KBM-7 (cell line): ENCODE results near the gene GTF2A1L.
"Not testable (repeated sequence)": the region's sequence is repeated elsewhere in the genome, so short reads cannot be mapped to it uniquely, and the experiment has no call there.

ENCODE experiments used
- DNase-seq: peaks from one replicate; pipeline ENCODE4 v3.0.0-alpha.2; 2015
- in situ Hi-C: fragments of 300-500 bp; cut with MboI; formaldehyde crosslinking; loops from 2 replicates; pipeline ENCODE4 v1.14.3; 2020; ENCODE audit warnings: low sequenced_read_pairs, low pct_unique_long_range_greater_than_20kb, mixed read lengths

GTF2A1L gene

DNA sequence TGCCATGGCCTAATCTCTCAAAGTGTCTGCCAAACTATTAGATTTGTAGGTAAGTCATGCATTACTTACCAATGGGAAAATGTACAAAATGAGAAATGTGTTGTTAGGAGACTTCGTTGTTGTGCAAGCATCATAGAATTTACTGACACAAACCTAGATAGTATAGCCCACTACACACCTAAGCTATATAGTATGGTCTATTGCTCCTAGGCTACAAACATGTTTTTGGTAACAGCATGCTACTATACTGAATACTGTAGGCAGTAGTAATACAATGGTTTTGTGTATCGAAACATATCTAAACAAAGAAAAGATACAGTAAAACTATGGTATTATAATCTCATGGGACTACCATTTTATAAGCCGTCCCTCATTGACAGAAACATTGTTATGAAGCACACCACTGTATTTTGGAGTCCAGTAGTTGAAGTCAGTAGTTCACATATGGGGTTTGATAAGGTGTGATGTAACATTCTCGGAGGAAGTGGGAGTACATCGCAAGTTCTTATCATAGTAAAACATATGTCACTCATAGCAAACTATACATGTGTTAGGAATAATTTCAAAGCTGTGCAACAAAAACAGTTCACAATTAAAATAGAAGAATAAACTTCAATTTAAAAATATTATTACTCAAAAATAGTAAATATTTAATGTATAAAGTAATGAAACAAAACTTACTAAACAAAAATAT, 12.0 kb upstream of the GTF2A1L start:
- in situ Hi-C loops, result no loop called here
- DNase-seq, result peak; percentile 46

DNA sequence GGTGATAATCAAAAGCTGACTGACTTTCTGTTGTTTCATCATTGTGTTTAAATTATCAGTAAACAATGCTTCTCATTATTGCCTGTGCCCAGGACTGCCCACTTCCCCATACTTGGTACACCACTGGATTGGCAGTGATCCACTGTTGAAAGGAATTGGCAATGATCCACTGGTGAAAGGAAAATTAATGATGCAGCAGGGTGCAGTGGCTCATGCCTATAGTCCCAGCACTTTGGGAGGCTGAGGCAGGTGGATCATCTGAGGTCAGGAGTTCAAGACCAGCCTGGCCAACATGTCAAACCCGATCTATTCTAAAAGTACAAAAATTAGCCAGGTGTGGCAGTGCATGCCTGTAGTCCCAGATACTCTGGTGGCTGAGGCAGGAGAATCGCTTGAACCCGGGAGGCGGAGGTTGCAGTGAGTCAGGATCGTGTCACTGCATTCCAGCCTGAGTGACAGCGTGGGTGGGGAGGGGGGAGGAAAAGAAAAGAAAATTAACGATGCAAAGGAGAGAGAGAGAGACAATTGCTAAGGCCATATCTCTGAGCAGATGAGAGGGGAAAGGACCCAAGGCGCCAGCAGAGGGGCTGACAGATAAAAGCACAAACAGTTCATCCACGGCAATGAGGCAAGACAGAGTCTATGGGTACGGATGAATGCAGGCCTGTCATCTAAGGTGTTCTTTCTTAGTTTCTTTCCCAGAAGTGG, 10.2 kb upstream of the GTF2A1L start:
- in situ Hi-C loops, result no loop called here
- no peak for DNase-seq

DNA sequence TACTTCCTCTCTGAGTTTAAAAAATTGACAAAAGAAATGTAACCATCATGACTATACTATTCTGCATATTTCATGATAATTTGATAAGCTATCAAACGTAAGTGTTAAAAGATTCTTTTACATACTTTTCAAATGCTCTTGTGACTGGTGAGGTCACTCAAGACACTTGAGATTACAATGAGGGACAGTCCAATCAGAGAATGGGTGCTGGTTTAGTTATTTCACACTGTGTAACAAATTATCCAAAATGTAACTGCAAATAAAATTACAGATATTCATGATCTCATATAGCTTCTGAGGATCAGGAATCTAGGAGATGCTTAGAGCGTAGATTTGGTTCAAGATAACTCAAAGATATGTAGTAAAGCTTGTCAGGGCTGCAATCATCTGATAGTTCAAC, 4.4 kb upstream of the GTF2A1L start:
- in situ Hi-C loops, result no loop called here

DNA sequence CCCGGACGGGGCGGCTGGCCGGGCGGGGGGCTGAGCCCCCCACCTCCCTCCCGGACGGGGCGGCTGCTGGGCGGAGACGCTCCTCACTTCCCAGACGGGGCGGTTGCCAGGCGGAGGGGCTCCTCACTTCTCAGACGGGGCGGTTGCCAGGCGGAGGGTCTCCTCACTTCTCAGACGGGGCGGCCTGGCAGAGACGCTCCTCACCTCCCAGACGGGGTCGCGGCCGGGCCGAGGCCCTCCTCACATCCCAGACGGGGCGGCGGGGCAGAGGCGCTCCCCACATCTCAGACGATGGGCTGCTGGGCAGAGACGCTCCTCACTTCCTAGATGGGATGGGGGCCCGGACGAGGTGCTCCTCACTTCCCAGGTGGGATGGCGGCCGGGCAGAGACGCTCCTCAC, 3.1 kb upstream of the GTF2A1L start:
- in situ Hi-C loops, DNase-seq: not testable (repeated sequence)

More for the DNA sequence above, 4.4 kb upstream of the GTF2A1L start:
- DNase-seq, result no peak

DNA sequence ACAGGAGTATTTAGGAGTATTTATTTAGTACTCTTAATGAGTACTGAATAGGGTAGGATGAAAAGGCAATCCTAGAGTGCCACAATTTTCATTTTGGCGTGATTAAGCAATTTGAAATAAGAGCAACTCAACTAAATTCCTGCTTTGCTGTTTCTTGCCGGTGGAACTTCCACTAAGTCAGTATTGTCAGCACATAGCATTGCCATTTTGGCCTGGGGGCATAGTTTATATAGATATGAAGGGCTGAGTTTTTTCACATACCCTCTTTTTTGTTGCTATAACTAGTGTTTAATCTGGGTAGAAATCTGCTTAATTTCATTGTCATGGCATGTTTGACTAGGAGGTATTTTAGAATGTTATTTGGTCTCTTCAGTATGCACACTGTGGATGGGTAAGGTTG, 1.9 kb downstream of the GTF2A1L start:
- DNase-seq, result no peak
- in situ Hi-C loops, result no loop called here

DNA sequence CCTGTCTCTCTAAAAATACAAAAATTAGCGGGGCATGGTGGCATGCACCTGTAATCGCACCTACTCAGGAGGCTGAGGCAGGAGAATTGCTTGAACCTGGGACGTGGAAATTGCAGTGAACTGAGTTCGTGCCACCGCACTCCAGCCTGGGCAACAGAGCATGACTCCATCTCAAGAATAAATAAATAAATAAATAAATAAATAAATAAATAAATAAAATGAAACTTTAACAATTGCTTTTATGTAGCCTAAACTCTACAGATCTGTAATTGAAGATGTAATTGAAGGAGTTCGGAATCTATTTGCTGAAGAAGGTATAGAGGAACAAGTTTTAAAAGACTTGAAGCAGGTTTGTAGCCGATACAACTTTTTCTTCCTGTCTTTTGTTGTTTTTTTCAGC, 2.9 kb downstream of the GTF2A1L start:
- in situ Hi-C loops, result no loop called here

DNA sequence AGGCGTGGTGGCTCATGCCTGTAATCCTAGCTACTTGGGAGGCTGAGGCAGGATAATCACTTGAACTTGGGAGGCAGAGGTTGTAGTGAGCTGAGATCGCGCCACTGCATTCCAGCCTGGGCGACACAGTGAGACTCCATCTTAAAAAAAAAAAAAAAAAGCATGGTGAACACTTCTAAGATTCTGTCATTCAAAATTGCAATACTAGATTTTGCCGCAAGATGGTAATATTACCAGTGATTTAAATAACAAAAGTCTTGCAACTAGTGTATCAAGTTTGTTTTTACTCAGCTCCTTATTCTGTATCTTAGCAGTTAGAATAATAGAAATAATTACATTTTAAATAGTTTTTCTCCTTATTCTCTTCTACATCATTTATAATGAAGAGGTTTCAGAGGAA, 5.0 kb downstream of the GTF2A1L start:
- in situ Hi-C loops, DNase-seq: not testable (repeated sequence)

More for the DNA sequence above, 2.9 kb downstream of the GTF2A1L start:
- DNase-seq, result no peak

DNA sequence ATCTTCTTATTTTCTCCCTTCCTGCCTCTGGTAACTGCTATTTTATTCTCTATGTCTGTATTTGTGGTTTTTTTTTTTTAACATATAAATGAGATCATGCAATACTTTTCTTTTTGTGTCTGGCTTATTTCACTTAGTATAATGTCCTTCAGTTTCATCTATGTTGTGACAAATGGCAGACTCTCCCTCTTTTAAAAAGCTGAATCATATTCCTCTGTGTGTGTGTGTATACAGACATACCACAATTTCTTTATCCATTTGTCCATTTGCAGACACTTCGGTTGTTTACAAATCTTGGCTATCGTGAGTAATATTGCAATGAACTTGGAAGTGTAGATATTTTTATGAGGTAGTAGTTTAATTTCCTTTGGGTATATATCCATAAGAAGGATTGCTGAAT, 7.0 kb downstream of the GTF2A1L start:
- in situ Hi-C loops, result no loop called here
- no peak for DNase-seq

DNA sequence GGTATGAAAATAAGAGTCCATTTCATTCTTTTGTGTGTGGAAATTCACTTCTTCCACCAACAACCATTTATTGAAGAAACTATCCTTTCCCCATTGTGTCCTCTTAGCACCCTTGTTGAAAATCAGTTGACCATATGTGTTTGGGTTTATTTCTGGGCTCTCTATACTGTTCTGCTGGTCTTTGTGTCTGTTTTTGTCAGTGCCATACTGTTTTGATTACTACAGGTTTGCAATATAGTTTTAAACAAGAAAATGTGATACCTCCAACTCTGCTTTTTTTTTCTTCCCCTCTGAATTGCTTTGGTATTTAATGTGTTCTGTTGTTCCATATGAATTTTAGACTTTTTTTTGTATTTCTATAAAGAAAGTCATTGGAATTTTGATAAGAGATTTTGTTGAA, 8.4 kb downstream of the GTF2A1L start:
- DNase-seq, result no peak
- in situ Hi-C loops, result no loop called here

DNA sequence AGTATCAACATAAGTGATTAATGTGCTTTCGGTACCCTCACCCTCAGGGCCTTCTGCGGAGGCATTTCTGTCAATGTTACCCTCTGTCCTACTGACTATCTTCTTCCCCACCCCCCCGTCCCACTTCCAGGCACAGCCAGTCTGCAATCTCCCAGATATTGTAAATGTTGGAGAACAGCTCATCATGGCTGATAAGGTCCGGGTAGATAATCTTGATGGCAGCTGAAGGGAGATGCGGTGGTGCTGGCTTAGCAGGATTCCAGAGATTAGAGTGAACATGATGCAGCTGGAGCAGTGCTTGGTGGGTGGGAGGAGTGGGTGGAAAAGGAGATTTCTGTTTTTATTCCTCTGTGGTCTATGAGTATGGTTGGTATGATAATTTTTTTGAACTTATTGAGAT, 15.5 kb downstream of the GTF2A1L start:
- DNase-seq, result no peak
- in situ Hi-C loops, result no loop called here

DNA sequence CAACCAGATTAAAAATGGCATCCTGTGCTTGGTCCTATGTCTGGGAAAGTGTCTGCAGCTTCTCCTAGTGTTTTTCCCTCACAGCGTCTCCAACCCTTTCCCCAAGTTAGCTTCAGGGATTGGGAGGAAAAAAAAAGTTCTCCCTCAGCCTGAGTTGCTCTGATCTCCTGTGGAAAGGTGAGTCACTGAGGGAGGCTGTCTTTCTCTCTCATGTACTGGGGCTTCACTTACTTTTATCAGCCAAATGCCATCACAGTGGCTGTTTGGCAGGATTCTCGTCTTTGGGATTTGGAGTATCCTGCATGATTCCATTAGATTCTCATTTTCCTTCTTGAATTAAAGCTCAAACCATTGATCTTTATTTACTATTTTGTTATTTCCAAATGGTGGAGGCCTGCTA, 18.1 kb downstream of the GTF2A1L start:
- in situ Hi-C loops, result no loop called here
- no peak for DNase-seq

DNA sequence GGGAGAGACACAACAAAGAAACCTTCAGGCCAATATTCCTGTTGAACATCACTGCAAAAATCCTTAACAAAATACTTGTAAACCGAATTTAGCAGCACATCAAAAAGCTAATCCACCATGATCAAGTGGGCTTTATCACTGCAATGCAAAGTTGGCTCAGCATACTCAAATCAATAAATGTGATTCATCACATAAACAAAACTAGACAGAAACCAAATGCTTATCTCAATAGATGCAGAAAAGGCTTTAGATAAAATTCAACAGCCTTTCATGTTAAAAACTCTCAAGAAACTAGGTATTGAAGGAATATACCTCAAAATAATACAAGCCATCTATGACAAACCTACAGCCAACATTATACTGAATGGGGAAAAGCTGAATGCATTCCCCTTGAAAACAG, 20.6 kb downstream of the GTF2A1L start:
- in situ Hi-C loops, result no loop called here
- no peak for DNase-seq

DNA sequence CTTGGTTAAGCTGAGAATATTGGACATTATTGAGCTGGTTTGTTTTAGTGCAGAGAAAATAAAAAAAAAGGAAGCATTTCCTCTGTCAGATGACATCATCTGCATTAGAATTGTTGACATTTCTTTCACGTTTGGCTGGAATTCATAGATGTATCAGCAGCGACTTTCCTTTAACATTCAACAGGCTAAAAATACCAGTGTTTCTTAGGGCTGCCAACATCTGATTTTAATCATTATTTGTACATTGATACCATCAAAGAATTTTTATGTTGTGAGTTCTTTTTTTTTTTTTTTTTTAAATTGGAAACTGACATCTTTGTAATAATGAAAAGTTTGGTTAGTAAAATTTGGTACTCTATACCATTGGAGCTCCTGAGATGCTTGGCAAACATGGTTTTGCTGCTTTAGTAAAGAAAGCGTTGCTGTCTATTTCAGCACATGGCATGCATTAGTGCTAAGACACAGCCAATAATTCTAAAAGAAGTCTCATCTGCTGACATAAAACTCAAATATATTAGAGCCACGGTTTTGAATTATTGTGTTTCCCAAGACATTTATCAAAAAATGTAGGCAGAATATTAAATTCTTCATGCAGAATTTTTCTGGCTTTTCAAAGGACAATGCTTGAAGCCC, 33.6 kb downstream of the GTF2A1L start:
- in situ Hi-C loops, result no loop called here
- DNase-seq, result no peak

DNA sequence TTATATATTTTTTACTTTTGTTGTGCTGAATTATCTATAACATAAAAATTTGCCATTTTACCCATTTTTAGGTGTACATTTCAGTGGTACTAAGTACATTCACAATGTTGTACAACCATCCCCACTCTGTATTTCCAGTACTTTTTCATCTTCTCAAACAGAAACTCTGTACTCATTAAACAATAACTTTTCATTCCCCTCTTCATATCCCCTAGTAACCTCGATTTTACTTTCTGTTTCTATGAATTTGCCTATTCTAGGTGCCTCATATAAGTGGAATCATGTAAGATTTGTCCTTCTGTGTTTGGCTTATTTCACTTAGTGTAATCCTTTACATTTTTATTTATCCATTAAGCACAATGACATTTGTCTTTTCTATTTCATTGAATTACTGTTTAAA, 51.3 kb downstream of the GTF2A1L start:
- no peak for DNase-seq
- in situ Hi-C loops, result no loop called here

DNA sequence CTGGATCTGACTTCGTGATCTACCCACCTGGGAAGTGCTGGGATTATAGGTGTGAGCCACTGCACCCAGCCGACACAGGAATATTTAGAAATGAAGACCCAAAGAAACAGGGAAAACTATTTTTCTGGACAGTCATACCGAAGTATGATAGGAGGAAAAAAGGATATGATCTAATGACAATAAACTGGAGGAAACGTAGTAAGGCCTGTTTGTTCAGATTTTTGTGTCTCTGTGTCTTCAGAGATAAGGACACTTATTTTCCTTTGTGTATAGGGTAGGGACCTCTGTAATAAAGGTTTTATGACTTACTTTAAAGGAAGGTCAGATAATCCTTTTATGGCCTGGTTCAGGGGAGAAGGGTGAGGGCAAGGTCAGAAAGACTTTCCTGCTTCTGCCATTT, 55.9 kb downstream of the GTF2A1L start:
- DNase-seq, result no peak
- in situ Hi-C loops, result no loop called here

DNA sequence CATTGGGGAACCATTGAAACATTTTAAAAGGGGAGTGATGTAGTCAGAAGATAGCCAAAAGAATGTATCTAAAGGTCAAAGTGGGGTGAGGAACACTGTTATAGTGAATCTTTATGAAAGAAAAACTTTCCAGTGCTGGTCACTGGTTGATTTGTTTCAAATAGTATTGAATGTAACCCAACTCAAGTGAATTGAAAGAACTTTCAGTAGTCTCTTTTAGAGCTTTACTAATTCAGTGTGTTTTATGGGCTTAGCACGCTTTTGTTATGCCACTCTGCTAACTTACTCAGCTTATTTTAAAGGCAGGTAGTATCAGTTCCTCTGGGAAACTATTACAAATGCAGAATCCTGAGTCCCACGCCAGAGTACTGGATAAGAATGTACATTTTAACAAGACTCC, 57.3 kb downstream of the GTF2A1L start:
- no peak for DNase-seq
- in situ Hi-C loops, result no loop called here

DNA sequence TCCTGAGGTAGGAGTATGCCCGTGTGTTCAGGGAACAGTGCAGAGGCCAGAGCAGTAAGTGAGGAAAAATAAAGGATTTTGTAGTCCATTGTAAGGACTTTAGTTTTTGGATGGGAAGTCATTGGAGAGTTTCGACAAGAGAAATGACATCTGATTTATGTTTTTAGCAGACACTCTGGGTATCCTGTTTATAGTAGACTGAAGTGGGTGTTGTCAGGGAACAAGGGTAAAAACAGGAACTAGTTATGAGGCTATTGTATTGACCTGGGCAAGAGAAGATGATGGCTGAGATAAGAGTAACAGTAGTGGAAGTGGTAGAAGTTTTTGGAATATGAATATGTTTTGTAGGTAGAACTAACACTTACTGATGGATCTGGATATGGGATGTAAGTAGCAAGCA, 59.8 kb downstream of the GTF2A1L start:
- in situ Hi-C loops, result no loop called here
- peak; percentile 44 for DNase-seq

DNA sequence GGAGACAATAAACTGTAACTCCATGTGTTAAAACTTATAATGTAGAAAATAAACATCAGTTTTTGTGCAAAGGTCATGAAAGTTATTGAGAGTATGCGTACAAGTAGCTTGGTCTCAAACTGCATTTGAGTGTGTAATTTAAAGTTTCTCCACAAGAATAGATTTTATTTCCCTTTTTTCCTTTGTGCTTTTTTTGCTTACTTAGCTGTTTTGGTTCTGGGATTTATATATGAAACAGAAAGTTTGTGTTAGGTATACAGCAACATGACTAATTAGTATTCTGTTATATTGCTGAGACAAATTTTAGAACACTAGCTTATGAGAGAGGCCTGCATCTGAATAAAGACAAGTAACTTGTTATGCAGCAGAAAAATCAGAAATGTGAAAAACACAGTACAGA, 67.5 kb downstream of the GTF2A1L start:
- DNase-seq, result no peak
- in situ Hi-C loops, result no loop called here

DNA sequence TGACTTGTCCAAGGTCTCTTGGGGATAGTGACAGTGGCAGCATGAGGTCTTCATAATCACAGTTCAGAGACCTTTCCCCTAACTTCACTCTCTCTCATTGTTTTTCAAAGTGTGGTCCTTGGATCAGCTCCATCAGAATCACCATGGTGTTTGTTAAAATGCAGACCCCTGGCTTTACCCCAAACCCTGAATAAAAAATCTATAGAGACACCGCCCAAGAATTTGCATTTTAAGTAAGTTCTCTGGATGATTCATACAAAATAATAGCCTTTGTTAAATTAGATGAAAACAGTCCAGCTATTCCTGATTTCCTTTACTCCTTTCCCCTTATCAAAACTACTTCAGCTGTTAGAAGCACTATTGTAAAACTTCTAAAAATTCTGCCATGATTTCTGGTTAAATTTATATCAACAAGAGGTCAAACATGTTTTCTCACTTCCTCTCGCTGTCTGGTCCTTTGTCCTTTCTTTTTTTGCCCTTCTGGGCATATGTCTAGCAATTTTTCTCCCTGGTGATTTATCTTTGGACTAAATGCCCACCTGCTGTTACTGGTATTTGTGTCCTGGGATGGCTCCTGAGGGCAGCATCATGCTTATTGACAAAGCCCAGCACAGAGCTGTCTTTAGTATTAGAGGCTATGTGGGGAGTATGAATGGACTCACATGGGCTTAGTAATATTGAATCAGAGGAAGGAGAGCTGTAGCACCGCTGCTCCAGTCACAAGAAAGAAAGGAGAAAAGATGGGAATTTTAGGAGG, 74.5 kb downstream of the GTF2A1L start:
- DNase-seq, result no peak
- in situ Hi-C loops, result no loop called here

DNA sequence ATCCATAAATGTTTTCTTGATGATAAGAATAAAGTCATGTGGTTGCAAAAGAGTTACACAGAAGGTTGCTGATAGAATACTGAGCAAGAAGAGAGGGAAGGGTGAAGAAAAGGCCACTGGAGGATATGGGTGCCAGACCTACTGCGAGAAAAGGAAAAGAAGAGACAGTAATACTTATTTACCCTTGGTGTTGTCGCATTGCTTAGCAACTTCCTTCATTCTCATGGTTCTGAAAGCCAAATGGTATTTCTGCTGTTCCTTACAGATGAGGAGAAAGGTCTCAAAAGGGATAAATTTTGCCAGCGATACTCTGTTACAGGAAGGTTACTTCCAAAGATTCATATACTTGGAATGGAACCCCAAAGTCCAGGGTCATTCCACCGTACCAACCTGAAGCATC, 75.4 kb downstream of the GTF2A1L start:
- in situ Hi-C loops, result no loop called here
- DNase-seq, result no peak
